Natural killer cell treated with Interleukin-12 subunit alpha and Interleukin-12 subunit beta and Interleukin-15 and Interleukin-18, amount 100 ng/mL, for 72 hours (primary cell): ENCODE results near the gene SLC49A3. TPM values are rescaled to one million over a fixed set of nuclear protein-coding genes. Genes with fewer than 3 reads are reported as not detected.
"Not testable (repeated sequence)": the region's sequence is repeated elsewhere in the genome, so short reads cannot be mapped to it uniquely, and the experiment has no call there.

Source experiments
- ATAC-seq, 2 donors: fragments of 150-1000 bp; cut with Tn5 transposase in 1 of 2; sonication (Bioruptor Pico), chemical (Tn5 transposase) in 1 of 2; 2 replicates each; pipeline ENCODE4 v1.10.0; 2021
- DNase-seq: peaks from one replicate; pipeline ENCODE4 v3.0.0; 2022; ENCODE audit warnings: low spot score
- H3K27ac Mint-ChIP-seq, 2 donors: 1 replicate in 1 of 2; 2 replicates in 1 of 2; pipeline ENCODE4 v1.8.0; 2022; ENCODE audit warnings: mixed read lengths in 2 of 2, mild to moderate bottlenecking in 1 of 2, moderate library complexity in 1 of 2
- H3K27me3 Mint-ChIP-seq, 2 donors: 1 replicate in 1 of 2; 2 replicates in 1 of 2; pipeline ENCODE4 v1.8.0; 2022; ENCODE audit warnings: mixed read lengths in 2 of 2
- H3K36me3 Mint-ChIP-seq: one replicate; pipeline ENCODE4 v1.8.0; 2022; ENCODE audit warnings: mixed read lengths
- H3K4me1 Mint-ChIP-seq, 2 donors: 1 replicate in 1 of 2; 2 replicates in 1 of 2; pipeline ENCODE4 v1.8.0; 2022; ENCODE audit warnings: low read depth in 2 of 2, mixed read lengths in 2 of 2, mild to moderate bottlenecking in 1 of 2
- H3K4me3 Mint-ChIP-seq: one replicate; pipeline ENCODE4 v1.8.0; 2022; ENCODE audit warnings: mixed read lengths
- H3K9me3 Mint-ChIP-seq: 2 replicates; pipeline ENCODE4 v1.8.0; 2022; ENCODE audit warnings: mixed read lengths
- total RNA-seq, 2 donors: library from RNA; stranded (reverse); gene quantifications; one replicate each; pipeline ENCODE4 v1.2.3, GENCODE V29; 2022

Gene SLC49A3
- total RNA-seq: 10 to 100 TPM; 10.5 to 15.9 TPM

- no peaks in the 10 kb centered on the region for H3K36me3 Mint-ChIP-seq
- DNase-seq: peak; percentile 69
- H3K4me1 Mint-ChIP-seq: peaks cover 5 to 15% of the 10 kb centered on the region in 2 donors
- H3K27ac Mint-ChIP-seq: peak within 1 kb of the TSS; percentile 28 to 59
- H3K9me3 Mint-ChIP-seq: no peaks in the 10 kb centered on the region
- H3K27me3 Mint-ChIP-seq: no peaks in the 10 kb centered on the region
- peak within 1 kb of the TSS; percentile 10 for H3K4me3 Mint-ChIP-seq
- ATAC-seq: peak; percentile 53 to 71
These were observed at the start of gene SLC49A3 for GRCh38 chr4:688854-689681. Gene SLC49A3, minus strand, starts transcription at chr4:689151. Its CDS starts 24 bp downstream, at chr4:689127.

GRCh38 chr4:736561-736960, 47.6 kb upstream of the SLC49A3 start:
- not testable (repeated sequence) for H3K27ac Mint-ChIP-seq, H3K9me3 Mint-ChIP-seq

DNA sequence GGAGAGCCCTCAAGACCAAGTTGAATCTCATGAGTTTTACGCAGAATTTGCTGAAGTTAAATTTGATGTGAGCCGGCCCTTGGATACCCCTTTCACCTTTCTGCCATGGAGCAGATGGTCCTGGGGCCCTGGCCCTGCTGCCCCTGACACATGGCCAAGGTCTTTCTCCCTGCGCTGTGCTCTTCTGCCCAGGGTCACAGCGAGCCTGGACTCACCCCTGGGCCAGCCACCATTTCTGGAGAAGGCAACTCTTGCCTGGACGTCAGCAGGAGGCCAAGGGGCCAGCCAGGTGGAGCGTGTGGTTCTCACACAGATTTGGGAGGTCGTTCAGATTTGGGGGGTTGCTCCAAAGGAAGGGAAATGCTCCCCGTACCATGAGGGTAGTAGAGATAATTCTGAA, 46.6 kb upstream of the SLC49A3 start:
- no peak for ATAC-seq
- Mint-ChIP-seq H3K27me3 (no peaks in the 10 kb centered on the region), H3K4me3 (no peak overlapping the region), H3K9me3 (no peaks in the 10 kb centered on the region), H3K4me1 (peaks cover 0 to 3% of the 10 kb centered on the region in 2 donors), H3K36me3 (peaks cover 3% of the 10 kb centered on the region), H3K27ac (no peak overlapping the region)
- DNase-seq: peak; percentile 22

More at GRCh38 chr4:736561-736960, 47.6 kb upstream of the SLC49A3 start:
- not testable (repeated sequence) for ATAC-seq, H3K4me1 Mint-ChIP-seq, H3K36me3 Mint-ChIP-seq, H3K4me3 Mint-ChIP-seq, H3K27me3 Mint-ChIP-seq
- DNase-seq: peak; percentile 28

DNA sequence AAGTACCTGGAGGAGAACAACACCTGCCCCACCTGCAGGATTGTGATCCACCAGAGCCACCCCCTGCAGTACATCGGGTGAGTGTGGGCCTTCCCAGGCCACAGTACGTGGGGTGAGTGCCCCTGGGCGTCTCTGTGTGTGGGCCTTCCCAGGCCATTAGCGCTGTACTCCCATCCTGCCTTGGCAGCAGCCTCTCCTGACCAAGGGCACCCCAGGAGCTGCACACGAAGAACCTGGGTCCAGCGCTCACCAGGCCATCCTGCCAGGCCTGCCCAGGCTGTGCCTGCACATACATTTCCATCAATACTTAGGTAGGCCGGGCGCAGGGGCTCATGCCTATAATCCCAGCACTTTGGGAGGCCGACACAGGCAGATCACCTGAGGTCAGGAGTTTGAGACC, 46.0 kb upstream of the SLC49A3 start:
- DNase-seq (no peak), ATAC-seq (peak in 1 of 2 donors; percentile 15)
- H3K27ac Mint-ChIP-seq: no peak overlapping the region
- no peaks in the 10 kb centered on the region for H3K9me3 Mint-ChIP-seq
- H3K4me3 Mint-ChIP-seq: no peak overlapping the region
- H3K36me3 Mint-ChIP-seq: peaks cover 4% of the 10 kb centered on the region
- no peaks in the 10 kb centered on the region for H3K27me3 Mint-ChIP-seq
- peaks cover 0 to 3% of the 10 kb centered on the region in 2 donors for H3K4me1 Mint-ChIP-seq

DNA sequence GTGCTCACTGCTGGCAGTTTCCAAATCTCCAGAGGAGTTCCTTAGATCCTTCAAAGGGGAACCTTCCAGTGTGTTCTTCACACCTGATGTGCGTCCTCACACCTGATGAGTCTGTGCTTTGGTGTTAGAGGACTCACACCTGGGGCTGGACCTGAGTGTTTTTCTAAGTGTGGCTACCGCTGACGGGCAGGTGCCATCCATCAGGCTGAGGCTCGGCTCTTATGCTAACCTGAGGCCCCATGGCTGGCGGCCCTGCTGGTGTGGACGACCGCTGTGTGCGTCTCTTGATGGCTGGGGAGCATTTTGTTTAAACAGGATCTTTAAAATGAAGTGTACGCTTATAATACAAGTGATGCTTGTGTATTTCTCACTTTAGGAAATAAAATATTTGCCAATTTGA, 45.1 kb upstream of the SLC49A3 start:
- ATAC-seq (no peak), DNase-seq (peak; percentile 38)
- Mint-ChIP-seq H3K4me1 (peaks cover 0 to 3% of the 10 kb centered on the region in 2 donors), H3K27ac (no peak overlapping the region), H3K36me3 (peaks cover 4% of the 10 kb centered on the region), H3K27me3 (no peaks in the 10 kb centered on the region), H3K9me3 (no peaks in the 10 kb centered on the region), H3K4me3 (no peak overlapping the region)

DNA sequence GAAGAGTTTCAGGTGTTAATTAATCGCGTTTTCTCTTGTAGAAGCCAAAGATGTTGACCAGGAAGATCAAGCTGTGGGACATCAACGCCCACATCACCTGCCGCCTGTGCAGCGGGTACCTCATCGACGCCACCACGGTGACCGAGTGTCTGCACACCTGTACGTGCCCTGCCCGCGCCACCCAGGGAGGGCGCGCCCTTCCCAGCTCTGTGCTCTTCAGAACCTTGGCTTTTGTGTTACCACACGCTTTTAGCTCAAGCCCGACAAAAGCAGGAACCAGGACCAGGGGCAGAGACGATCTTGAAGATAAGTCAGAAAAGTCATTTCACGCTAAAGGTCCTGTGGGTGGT, 44.7 kb upstream of the SLC49A3 start:
- no peak overlapping the region for H3K27ac Mint-ChIP-seq
- ATAC-seq: no peak
- peaks cover 0 to 3% of the 10 kb centered on the region in 2 donors for H3K4me1 Mint-ChIP-seq
- H3K9me3 Mint-ChIP-seq: no peaks in the 10 kb centered on the region
- H3K36me3 Mint-ChIP-seq: peaks cover 4% of the 10 kb centered on the region
- H3K4me3 Mint-ChIP-seq: no peak overlapping the region
- no peaks in the 10 kb centered on the region for H3K27me3 Mint-ChIP-seq
- DNase-seq: peak; percentile 26

GRCh38 chr4:732911-733630, 44.1 kb upstream of the SLC49A3 start:
- no peaks in the 10 kb centered on the region for H3K27me3 Mint-ChIP-seq
- peaks cover 4% of the 10 kb centered on the region for H3K36me3 Mint-ChIP-seq
- no peak overlapping the region for H3K27ac Mint-ChIP-seq
- H3K4me1 Mint-ChIP-seq: peaks cover under 1 to 4% of the 10 kb centered on the region in 2 donors
- H3K4me3 Mint-ChIP-seq: no peak overlapping the region
- DNase-seq: peak; percentile 53
- ATAC-seq: peak in 1 of 2 donors; percentile 47
- H3K9me3 Mint-ChIP-seq: no peaks in the 10 kb centered on the region

DNA sequence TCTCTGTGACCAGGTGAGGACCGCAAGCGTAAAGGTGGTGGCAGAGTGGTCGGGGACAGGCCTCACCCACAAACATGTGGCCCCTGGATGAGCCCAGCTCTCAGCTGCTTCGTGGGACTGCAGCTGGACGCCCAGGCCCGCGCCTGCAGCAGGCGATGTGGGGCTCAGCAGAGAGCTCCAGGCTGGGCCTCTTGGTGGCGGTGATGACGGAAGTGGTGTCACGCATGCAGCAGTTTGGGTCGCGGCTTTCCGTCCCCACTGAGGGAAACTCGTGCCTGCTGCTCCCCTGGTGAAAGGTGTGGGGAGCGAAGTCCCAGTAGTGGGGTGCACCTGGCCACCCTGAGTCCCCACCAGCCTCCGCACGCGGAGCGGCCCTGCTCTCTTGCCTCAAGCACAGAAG, 43.5 kb upstream of the SLC49A3 start:
- H3K4me1 Mint-ChIP-seq: peaks cover 7 to 10% of the 10 kb centered on the region in 2 donors
- peak; percentile 48 for DNase-seq
- no peak overlapping the region for H3K4me3 Mint-ChIP-seq
- no peaks in the 10 kb centered on the region for H3K9me3 Mint-ChIP-seq
- peaks cover 4% of the 10 kb centered on the region for H3K36me3 Mint-ChIP-seq
- ATAC-seq: no peak
- H3K27me3 Mint-ChIP-seq: no peaks in the 10 kb centered on the region
- no peak overlapping the region for H3K27ac Mint-ChIP-seq

- not testable (repeated sequence) for H3K27me3 Mint-ChIP-seq, H3K27ac Mint-ChIP-seq, ATAC-seq, H3K4me3 Mint-ChIP-seq, H3K9me3 Mint-ChIP-seq, H3K36me3 Mint-ChIP-seq
- peaks cover 11 to 12% of the 10 kb centered on the region in 2 donors for H3K4me1 Mint-ChIP-seq
- DNase-seq: peak; percentile 13
These were observed 43.0 kb upstream of the SLC49A3 start for GRCh38 chr4:731954-732353.

- not testable (repeated sequence) for H3K4me3 Mint-ChIP-seq, H3K27ac Mint-ChIP-seq, ATAC-seq, H3K9me3 Mint-ChIP-seq, H3K36me3 Mint-ChIP-seq, H3K27me3 Mint-ChIP-seq
- H3K4me1 Mint-ChIP-seq: peaks cover 16 to 19% of the 10 kb centered on the region in 2 donors
- peak; percentile 59 for DNase-seq
These were observed 42.3 kb upstream of the SLC49A3 start for GRCh38 chr4:730946-731904.

DNA sequence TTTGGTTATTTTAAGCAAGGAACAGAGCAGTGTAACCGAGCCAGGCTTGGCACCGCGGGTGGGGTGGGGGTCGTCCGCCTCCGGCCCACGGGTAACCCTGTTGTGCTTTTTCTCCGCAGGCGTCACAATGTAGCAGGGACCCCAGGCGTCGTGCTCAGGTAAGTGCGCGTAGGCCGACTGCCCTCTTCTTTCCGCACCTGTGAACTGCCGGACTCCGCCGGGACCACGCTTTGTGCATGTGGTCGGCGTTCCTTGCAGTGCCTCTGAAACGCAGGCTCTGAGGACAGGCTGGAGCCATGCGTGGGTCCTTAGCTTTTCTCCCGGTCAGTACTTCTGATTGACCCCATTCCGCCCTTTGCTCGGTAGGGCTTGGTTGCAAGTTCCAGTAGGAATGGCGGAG, 41.6 kb upstream of the SLC49A3 start:
- Mint-ChIP-seq H3K27me3 (no peaks in the 10 kb centered on the region), H3K27ac (no peak overlapping the region), H3K36me3 (peaks cover 4% of the 10 kb centered on the region), H3K9me3 (no peaks in the 10 kb centered on the region), H3K4me3 (no peak overlapping the region), H3K4me1 (peaks cover 16 to 19% of the 10 kb centered on the region in 2 donors)
- peak; percentile 29 for DNase-seq
- ATAC-seq: no peak

DNA sequence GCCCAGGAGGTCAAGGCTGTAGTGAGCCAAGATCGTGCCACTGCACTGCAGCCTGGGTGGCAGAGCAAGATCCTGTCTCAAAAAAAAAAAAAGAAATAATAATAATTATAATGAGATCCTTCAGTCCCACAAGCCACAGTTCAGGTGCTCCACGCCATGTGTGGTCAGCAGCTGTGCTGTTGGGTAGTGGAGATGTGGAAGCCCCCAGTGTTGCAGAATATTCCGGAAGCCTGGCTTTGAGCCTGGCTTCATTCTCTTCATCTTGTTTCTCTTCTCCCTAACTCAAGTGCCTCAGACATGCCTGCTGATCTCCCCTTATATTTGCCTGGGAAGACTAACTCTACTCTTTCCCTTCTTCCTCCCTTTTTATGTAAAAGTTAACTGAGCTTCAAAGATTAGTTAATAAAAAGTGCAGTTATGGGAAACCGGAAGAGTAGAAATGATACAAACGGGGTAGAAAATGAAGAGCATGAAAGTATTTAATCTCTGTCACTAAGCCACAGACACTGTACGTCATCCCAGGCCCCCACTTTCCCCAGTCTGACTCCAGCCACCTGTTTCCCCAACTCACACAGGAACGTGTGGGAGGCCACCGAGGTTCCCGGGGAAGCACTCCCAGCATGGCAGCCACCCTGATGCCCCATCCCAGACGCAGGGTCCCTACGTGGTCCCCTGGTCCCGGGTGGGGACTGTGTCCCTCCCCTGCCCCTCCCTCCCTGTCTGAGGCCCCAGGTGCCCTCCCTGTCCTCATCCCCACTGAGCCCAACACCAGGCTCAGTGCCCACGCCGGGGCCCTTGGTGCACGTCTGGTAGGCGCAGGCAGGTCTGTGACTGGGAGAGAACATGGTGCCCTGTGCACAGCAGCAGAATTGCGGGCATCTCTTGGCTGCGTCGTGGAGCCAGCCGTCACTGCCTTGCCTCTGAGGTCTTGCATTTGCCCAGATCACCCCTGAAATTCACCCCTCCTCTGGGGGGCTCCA, 40.7 kb upstream of the SLC49A3 start:
- peak; percentile 34 for DNase-seq
- ATAC-seq: no peak
- Mint-ChIP-seq H3K27ac (no peak overlapping the region), H3K4me1 (peaks cover 20 to 23% of the 10 kb centered on the region in 2 donors), H3K9me3 (no peaks in the 10 kb centered on the region), H3K36me3 (peaks cover 4% of the 10 kb centered on the region), H3K27me3 (no peaks in the 10 kb centered on the region), H3K4me3 (no peak overlapping the region)
